HepG2 (cell line): ENCODE data around the gene LTB4R2. TPM values are rescaled to one million over a fixed set of nuclear protein-coding genes. Genes with fewer than 3 reads are reported as not detected.

Source experiments
- BORCS8-MEF2B ChIP-seq: sonication (generic); formaldehyde crosslinking; IDR thresholded peaks from 2 replicates; pipeline ENCODE4 v1.8.0; 2022; ENCODE audit warnings: mild to moderate bottlenecking, missing genetic modification reagents
- CBX5 ChIP-seq: sonication (generic); formaldehyde crosslinking; IDR thresholded peaks from 2 replicates; pipeline ENCODE4 v1.4.0; 2020; ENCODE audit warnings: missing genetic modification reagents, borderline replicate concordance
- CREM ChIP-seq, 2 experiments: sonication (generic) in 1 of 2; formaldehyde crosslinking in 1 of 2; IDR thresholded peaks; 2 replicates each; pipeline versions ENCODE4 v1.4.0 to v1.6.1; 2016 to 2020; ENCODE audit warnings: antibody characterized with exemption in 1 of 2, mild to moderate bottlenecking in 1 of 2, missing genetic modification reagents in 1 of 2
- KDM4B ChIP-seq: sonication (generic); formaldehyde crosslinking; IDR thresholded peaks from 2 replicates; pipeline ENCODE4 v1.4.0; 2020; ENCODE audit warnings: missing genetic modification reagents
- PHF5A ChIP-seq: IDR thresholded peaks from one replicate; pipeline ENCODE4 v1.6.1; 2018; ENCODE audit warnings: low read depth, missing genetic modification reagents; ENCODE audit not compliant: unreplicated experiment
- POLR2G ChIP-seq: fragments of 200-400 bp; formaldehyde crosslinking; IDR thresholded peaks from 2 replicates; pipeline ENCODE4 v1.6.1; 2018; ENCODE audit warnings: mild to moderate bottlenecking, low read depth, low read length, moderate library complexity
- RAD21 ChIP-seq: fragments of 450-650 bp; formaldehyde crosslinking; IDR thresholded peaks from 2 replicates; pipeline ENCODE4 v1.5.0; 2020; ENCODE audit warnings: mild to moderate bottlenecking
- RBM39 ChIP-seq: fragments of 200-400 bp; formaldehyde crosslinking; IDR thresholded peaks from one replicate; pipeline ENCODE4 v1.6.1; 2018; ENCODE audit warnings: antibody characterized with exemption, mild to moderate bottlenecking, low read depth, low read length; ENCODE audit not compliant: poor library complexity, severe bottlenecking
- RCOR2 ChIP-seq: IDR thresholded peaks from 2 replicates; pipeline ENCODE4 v1.6.1; 2016; ENCODE audit warnings: missing biosample characterization, missing genetic modification reagents
- TRIM24 ChIP-seq: sonication (generic); formaldehyde crosslinking; IDR thresholded peaks from 2 replicates; pipeline ENCODE4 v1.8.0; 2022; ENCODE audit warnings: mild to moderate bottlenecking, missing genetic modification reagents
- U2AF2 ChIP-seq: fragments of 200-400 bp; formaldehyde crosslinking; IDR thresholded peaks from 2 replicates; pipeline ENCODE4 v1.6.1; 2017; ENCODE audit warnings: low read depth, mild to moderate bottlenecking, low read length
- ZNF33A ChIP-seq: sonication (generic); formaldehyde crosslinking; IDR thresholded peaks from 2 replicates; pipeline ENCODE4 v1.5.1; 2020; ENCODE audit warnings: missing genetic modification reagents, mild to moderate bottlenecking, moderate library complexity, borderline replicate concordance
- ZNF775 ChIP-seq: sonication (generic); formaldehyde crosslinking; IDR thresholded peaks from 2 replicates; pipeline ENCODE4 v1.4.0; 2020; ENCODE audit warnings: missing genetic modification reagents, mild to moderate bottlenecking, moderate library complexity, borderline replicate concordance
- polyA plus RNA-seq, 8 experiments: library from polyadenylated mRNA; depleted of rRNA in 3 of 8; stranded (reverse) in 7 of 8; unstranded in 1 of 8; fragments of >200 nt; fragmentation: Illumina TruSeq in 4 of 8; extraction: Trizol in 4 of 8; gene quantifications; 2 replicates each; pipeline versions ENCODE4 v1.2.1 to v1.2.3, GENCODE V29; 2011 to 2016; ENCODE audit warnings: low read depth in 4 of 8, missing spikeins in 1 of 8, mixed read lengths in 1 of 8; ENCODE audit not compliant: insufficient read depth in 1 of 8
- total RNA-seq, 5 experiments: library from RNA; depleted of rRNA; stranded (reverse); fragments of >200 nt; fragmentation: Illumina TruSeq; extraction: Trizol; gene quantifications; 2 replicates each; pipeline ENCODE4 v1.2.3, GENCODE V29; 2016; ENCODE audit warnings: low read depth in 1 of 5
- TF ChIP-seq, protein P1 (sequence below): sonication (generic); formaldehyde crosslinking; conservative IDR thresholded peaks from 2 replicates; pipeline ENCODE4 v1.5.0; 2020; ENCODE audit warnings: missing genetic modification reagents
- TF ChIP-seq, protein P2 (sequence below): sonication (generic); formaldehyde crosslinking; IDR thresholded peaks from 2 replicates; pipeline ENCODE4 v1.8.0; 2022; ENCODE audit warnings: missing genetic modification reagents, mild to moderate bottlenecking, moderate library complexity, borderline replicate concordance
- TF ChIP-seq, protein P3 (sequence below): sonication (generic); formaldehyde crosslinking; IDR thresholded peaks from 2 replicates; pipeline ENCODE4 v1.8.1; 2023; ENCODE audit warnings: mild to moderate bottlenecking, inconsistent platforms, moderate library complexity, missing genetic modification reagents, borderline replicate concordance
- TF ChIP-seq, protein P4 (sequence below): sonication (generic); formaldehyde crosslinking; IDR thresholded peaks from 2 replicates; pipeline ENCODE4 v1.4.0; 2020; ENCODE audit warnings: missing genetic modification reagents, borderline replicate concordance
- TF ChIP-seq, protein P5 (sequence below): sonication (generic); formaldehyde crosslinking; IDR thresholded peaks from 2 replicates; pipeline ENCODE4 v1.5.0; 2020; ENCODE audit warnings: mild to moderate bottlenecking, missing genetic modification reagents
- TF ChIP-seq, protein P6 (sequence below): sonication (generic); formaldehyde crosslinking; IDR thresholded peaks from 2 replicates; pipeline ENCODE4 v1.8.0; 2022; ENCODE audit warnings: missing genetic modification reagents, low read depth, mild to moderate bottlenecking, borderline replicate concordance

LTB4R2 gene
- total and polyA plus RNA-seq, 2 of the 13 experiments (the other 11 are each of a cell fraction or from before 2014, with no cell fraction given) = 3.9 to 6.9 TPM

DNA sequence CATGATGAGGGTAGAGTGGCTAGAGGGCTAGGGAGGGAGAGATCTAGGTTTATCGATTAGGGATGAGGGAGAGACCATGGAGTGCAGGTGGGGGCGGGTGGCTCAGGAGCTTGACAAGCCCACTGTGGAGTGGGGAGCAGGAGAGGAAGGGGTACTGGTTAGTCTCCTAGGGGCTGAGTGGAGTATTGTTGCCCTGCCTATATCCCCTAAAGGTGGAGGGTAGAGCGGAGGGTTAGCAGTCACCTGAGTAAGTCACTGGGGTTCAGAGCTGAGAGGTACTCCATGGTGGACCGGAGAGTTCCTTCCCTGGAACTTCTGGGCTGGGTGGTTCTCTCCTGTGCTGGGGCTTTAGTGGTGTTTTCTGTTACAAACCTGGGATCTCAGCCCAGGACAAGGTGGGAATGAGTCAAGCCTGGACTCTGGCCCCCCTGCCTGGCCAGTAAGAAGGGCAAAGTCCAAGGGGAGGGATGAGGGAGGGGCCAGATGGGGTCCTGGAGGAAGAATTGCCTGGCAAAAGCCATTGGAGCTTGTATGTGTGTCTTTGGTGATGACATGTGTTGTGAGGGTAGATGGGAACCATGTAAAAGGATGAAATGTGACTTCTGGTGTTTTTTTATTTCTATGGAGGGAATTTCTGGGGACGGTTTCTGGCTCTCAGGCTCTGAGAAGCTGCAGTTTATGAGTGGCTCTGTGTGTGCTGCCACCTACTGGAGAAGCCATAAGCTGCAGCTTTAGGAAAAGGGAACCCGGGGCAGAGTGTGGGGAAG lies 2.2 kb upstream of the LTB4R2 start, which contains the start of gene CIDEB (continued):
- TF ChIP-seq, protein P1, sequence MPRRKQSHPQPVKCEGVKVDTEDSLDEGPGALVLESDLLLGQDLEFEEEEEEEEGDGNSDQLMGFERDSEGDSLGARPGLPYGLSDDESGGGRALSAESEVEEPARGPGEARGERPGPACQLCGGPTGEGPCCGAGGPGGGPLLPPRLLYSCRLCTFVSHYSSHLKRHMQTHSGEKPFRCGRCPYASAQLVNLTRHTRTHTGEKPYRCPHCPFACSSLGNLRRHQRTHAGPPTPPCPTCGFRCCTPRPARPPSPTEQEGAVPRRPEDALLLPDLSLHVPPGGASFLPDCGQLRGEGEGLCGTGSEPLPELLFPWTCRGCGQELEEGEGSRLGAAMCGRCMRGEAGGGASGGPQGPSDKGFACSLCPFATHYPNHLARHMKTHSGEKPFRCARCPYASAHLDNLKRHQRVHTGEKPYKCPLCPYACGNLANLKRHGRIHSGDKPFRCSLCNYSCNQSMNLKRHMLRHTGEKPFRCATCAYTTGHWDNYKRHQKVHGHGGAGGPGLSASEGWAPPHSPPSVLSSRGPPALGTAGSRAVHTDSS (CRISPR knock-in tag) = no peak
- TF ChIP-seq, protein P2, sequence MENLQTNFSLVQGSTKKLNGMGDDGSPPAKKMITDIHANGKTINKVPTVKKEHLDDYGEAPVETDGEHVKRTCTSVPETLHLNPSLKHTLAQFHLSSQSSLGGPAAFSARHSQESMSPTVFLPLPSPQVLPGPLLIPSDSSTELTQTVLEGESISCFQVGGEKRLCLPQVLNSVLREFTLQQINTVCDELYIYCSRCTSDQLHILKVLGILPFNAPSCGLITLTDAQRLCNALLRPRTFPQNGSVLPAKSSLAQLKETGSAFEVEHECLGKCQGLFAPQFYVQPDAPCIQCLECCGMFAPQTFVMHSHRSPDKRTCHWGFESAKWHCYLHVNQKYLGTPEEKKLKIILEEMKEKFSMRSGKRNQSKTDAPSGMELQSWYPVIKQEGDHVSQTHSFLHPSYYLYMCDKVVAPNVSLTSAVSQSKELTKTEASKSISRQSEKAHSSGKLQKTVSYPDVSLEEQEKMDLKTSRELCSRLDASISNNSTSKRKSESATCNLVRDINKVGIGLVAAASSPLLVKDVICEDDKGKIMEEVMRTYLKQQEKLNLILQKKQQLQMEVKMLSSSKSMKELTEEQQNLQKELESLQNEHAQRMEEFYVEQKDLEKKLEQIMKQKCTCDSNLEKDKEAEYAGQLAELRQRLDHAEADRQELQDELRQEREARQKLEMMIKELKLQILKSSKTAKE (CRISPR knock-in tag) = no peak
- TF ChIP-seq KDM4B (CRISPR knock-in tag) = peak; percentile 91; the same call in 1 of the 2 replicates
- peak; percentile 92; the same call in 1 of the 2 replicates for TF ChIP-seq CBX5
- TF ChIP-seq POLR2G = peak; percentile 98
- no peak for TF ChIP-seq ZNF33A (CRISPR knock-in tag)
- TF ChIP-seq TRIM24 (CRISPR knock-in tag) = no peak
- TF ChIP-seq CREM (IDR thresholded peaks at IDR 0.05) = peak; percentile 87
- no peak for TF ChIP-seq CREM (CRISPR knock-in tag; IDR thresholded peaks at IDR 0.05)
- TF ChIP-seq, protein P3, sequence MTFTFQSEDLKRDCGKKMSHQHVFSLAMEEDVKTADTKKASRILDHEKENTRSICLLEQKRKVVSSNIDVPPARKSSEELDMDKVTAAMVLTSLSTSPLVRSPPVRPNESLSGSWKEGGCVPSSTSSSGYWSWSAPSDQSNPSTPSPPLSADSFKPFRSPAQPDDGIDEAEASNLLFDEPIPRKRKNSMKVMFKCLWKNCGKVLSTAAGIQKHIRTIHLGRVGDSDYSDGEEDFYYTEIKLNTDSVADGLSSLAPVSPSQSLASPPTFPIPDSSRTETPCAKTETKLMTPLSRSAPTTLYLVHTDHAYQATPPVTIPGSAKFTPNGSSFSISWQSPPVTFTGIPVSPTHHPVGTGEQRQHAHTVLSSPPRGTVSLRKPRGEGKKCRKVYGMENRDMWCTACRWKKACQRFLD (CRISPR knock-in tag) = peak; percentile 89
- TF ChIP-seq, protein P4, sequence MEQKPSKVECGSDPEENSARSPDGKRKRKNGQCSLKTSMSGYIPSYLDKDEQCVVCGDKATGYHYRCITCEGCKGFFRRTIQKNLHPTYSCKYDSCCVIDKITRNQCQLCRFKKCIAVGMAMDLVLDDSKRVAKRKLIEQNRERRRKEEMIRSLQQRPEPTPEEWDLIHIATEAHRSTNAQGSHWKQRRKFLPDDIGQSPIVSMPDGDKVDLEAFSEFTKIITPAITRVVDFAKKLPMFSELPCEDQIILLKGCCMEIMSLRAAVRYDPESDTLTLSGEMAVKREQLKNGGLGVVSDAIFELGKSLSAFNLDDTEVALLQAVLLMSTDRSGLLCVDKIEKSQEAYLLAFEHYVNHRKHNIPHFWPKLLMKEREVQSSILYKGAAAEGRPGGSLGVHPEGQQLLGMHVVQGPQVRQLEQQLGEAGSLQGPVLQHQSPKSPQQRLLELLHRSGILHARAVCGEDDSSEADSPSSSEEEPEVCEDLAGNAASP (CRISPR knock-in tag) = peak; percentile 70
- TF ChIP-seq, protein P5, sequence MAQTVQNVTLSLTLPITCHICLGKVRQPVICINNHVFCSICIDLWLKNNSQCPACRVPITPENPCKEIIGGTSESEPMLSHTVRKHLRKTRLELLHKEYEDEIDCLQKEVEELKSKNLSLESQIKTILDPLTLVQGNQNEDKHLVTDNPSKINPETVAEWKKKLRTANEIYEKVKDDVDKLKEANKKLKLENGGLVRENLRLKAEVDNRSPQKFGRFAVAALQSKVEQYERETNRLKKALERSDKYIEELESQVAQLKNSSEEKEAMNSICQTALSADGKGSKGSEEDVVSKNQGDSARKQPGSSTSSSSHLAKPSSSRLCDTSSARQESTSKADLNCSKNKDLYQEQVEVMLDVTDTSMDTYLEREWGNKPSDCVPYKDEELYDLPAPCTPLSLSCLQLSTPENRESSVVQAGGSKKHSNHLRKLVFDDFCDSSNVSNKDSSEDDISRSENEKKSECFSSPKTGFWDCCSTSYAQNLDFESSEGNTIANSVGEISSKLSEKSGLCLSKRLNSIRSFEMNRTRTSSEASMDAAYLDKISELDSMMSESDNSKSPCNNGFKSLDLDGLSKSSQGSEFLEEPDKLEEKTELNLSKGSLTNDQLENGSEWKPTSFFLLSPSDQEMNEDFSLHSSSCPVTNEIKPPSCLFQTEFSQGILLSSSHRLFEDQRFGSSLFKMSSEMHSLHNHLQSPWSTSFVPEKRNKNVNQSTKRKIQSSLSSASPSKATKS (CRISPR knock-in tag) = no peak
- TF ChIP-seq U2AF2 = no peak
- TF ChIP-seq RCOR2 = peak; percentile 83; the same call in 1 of the 2 replicates
- TF ChIP-seq, protein P6, sequence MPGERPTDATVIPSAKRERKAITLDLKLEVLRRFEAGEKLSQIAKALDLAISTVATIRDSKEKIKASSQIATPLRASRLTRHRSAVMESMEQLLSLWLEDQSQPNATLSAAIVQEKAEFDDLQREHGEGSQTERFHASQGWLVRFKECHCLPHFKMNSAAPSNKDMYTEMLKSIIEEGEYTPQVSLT (CRISPR knock-in tag) = no peak
- TF ChIP-seq RBM39 = peak; percentile 64
- TF ChIP-seq PHF5A = peak; percentile 100
- peak; percentile 92 for TF ChIP-seq BORCS8-MEF2B
- TF ChIP-seq ZNF775 = peak; percentile 57; the same call in 1 of the 2 replicates
- TF ChIP-seq RAD21 (CRISPR knock-in tag) = peak; percentile 88
